Hematopoietic multipotent progenitor cell treated with erythropoietin and hydrocortisone succinate and interleukin-3 and kit ligand, for 4 days (in vitro differentiated cells): ENCODE results near the gene INPP5D.

ENCODE experiments used
- DNase-seq: peaks from one replicate; pipeline ENCODE4 v3.0.0-alpha.2; 2015

Gene INPP5D

GRCh38 chr2:233250985-233251305, 190.8 kb downstream of the INPP5D start:
- no peak for DNase-seq

- peak; percentile 99 for DNase-seq
These were observed 191.4 kb downstream of the INPP5D start, which contains the start of gene ATG16L1 for GRCh38 chr2:233251306-233252116. Gene ATG16L1, plus strand, starts transcription at chr2:233251673. Its CDS starts 155 bp downstream, at chr2:233251828.

GRCh38 chr2:233252227-233252626, 192.1 kb downstream of the INPP5D start:
- DNase-seq: no peak

GRCh38 chr2:233255151-233255550, 195.0 kb downstream of the INPP5D start:
- DNase-seq: no peak

GRCh38 chr2:233256048-233256447, 195.9 kb downstream of the INPP5D start:
- no peak for DNase-seq
